IPS-18c (cell line): Measurements from ENCODE around the gene LEPR.
"Not testable (repeated sequence)": the region's sequence is repeated elsewhere in the genome, so short reads cannot be mapped to it uniquely, and the experiment has no call there.

Experiments
- H3K4me3 ChIP-seq: 2 replicates; pipeline ENCODE4 v1.7.0; 2013; ENCODE audit warnings: low read depth, mild to moderate bottlenecking, low read length, moderate library complexity; ENCODE audit not compliant: insufficient read depth
- H3K9me3 ChIP-seq: one replicate; pipeline ENCODE4 v1.6.1; 2013; ENCODE audit warnings: mild to moderate bottlenecking, low read length, moderate library complexity; ENCODE audit not compliant: control insufficient read depth, insufficient read depth

LEPR gene

GRCh38 chr1:65420590-65421350, at the start of gene LEPR, which contains the start of gene LEPROT:
LEPR (plus strand) TSS chr1:65420668; CDS start chr1:65565566, 144,898 bp downstream.
LEPROT (plus strand) TSS chr1:65420668; CDS start chr1:65420725, 57 bp downstream.
- Histone ChIP-seq H3K9me3 (no peaks in the 10 kb centered on the region), H3K4me3 (peak within 1 kb of the TSS; percentile 80)

GRCh38 chr1:65371544-65371943, 48.9 kb upstream of the LEPR start:
- no peak overlapping the region for H3K4me3 ChIP-seq
- H3K9me3 ChIP-seq: no peaks in the 10 kb centered on the region

GRCh38 chr1:65372557-65372956, 47.9 kb upstream of the LEPR start:
- no peak overlapping the region for H3K4me3 ChIP-seq

GRCh38 chr1:65377496-65378246, 42.8 kb upstream of the LEPR start:
- H3K4me3 ChIP-seq: no peak overlapping the region
- no peaks in the 10 kb centered on the region for H3K9me3 ChIP-seq

More at GRCh38 chr1:65372557-65372956, 47.9 kb upstream of the LEPR start:
- no peaks in the 10 kb centered on the region for H3K9me3 ChIP-seq

GRCh38 chr1:65378247-65378946, 42.1 kb upstream of the LEPR start:
- Histone ChIP-seq H3K4me3 (no peak overlapping the region), H3K9me3 (no peaks in the 10 kb centered on the region)

GRCh38 chr1:65384426-65384825, 36.0 kb upstream of the LEPR start:
- H3K4me3 ChIP-seq, H3K9me3 ChIP-seq: not testable (repeated sequence)

GRCh38 chr1:65386439-65386838, 34.0 kb upstream of the LEPR start:
- Histone ChIP-seq H3K9me3 (no peaks in the 10 kb centered on the region), H3K4me3 (no peak overlapping the region)

GRCh38 chr1:65387821-65388220, 32.6 kb upstream of the LEPR start:
- Histone ChIP-seq H3K9me3 (no peaks in the 10 kb centered on the region), H3K4me3 (no peak overlapping the region)

GRCh38 chr1:65388908-65389695, 31.4 kb upstream of the LEPR start:
- Histone ChIP-seq H3K9me3 (no peaks in the 10 kb centered on the region), H3K4me3 (no peak overlapping the region)

- H3K4me3 ChIP-seq: no peak overlapping the region
- H3K9me3 ChIP-seq: no peaks in the 10 kb centered on the region
Measured at GRCh38 chr1:65392497-65392896, 28.0 kb upstream of the LEPR start.

- H3K9me3 ChIP-seq: no peaks in the 10 kb centered on the region
- no peak overlapping the region for H3K4me3 ChIP-seq
Measured at GRCh38 chr1:65393347-65393746, 27.1 kb upstream of the LEPR start.

GRCh38 chr1:65393928-65394327, 26.5 kb upstream of the LEPR start:
- H3K9me3 ChIP-seq: no peaks in the 10 kb centered on the region
- H3K4me3 ChIP-seq: no peak overlapping the region

GRCh38 chr1:65395887-65396612, 24.4 kb upstream of the LEPR start:
- Histone ChIP-seq H3K9me3 (no peaks in the 10 kb centered on the region), H3K4me3 (no peak overlapping the region)

- Histone ChIP-seq H3K4me3 (no peak overlapping the region), H3K9me3 (no peaks in the 10 kb centered on the region)
Measured at GRCh38 chr1:65398083-65398482, 22.4 kb upstream of the LEPR start.

- Histone ChIP-seq H3K4me3 (no peak overlapping the region), H3K9me3 (no peaks in the 10 kb centered on the region)
Measured at GRCh38 chr1:65399003-65399402, 21.5 kb upstream of the LEPR start.

- H3K4me3 ChIP-seq: no peak overlapping the region
Measured at GRCh38 chr1:65401612-65402011, 18.9 kb upstream of the LEPR start.

More at GRCh38 chr1:65401612-65402011, 18.9 kb upstream of the LEPR start:
- no peaks in the 10 kb centered on the region for H3K9me3 ChIP-seq
